ENCODE data around the gene SPOCD1. TPM values are rescaled to one million over a fixed set of nuclear protein-coding genes. Genes with fewer than 3 reads are reported as not detected.

The SPOCD1 gene
- polyA plus RNA-seq, 3 donors, result not detected

DNA sequence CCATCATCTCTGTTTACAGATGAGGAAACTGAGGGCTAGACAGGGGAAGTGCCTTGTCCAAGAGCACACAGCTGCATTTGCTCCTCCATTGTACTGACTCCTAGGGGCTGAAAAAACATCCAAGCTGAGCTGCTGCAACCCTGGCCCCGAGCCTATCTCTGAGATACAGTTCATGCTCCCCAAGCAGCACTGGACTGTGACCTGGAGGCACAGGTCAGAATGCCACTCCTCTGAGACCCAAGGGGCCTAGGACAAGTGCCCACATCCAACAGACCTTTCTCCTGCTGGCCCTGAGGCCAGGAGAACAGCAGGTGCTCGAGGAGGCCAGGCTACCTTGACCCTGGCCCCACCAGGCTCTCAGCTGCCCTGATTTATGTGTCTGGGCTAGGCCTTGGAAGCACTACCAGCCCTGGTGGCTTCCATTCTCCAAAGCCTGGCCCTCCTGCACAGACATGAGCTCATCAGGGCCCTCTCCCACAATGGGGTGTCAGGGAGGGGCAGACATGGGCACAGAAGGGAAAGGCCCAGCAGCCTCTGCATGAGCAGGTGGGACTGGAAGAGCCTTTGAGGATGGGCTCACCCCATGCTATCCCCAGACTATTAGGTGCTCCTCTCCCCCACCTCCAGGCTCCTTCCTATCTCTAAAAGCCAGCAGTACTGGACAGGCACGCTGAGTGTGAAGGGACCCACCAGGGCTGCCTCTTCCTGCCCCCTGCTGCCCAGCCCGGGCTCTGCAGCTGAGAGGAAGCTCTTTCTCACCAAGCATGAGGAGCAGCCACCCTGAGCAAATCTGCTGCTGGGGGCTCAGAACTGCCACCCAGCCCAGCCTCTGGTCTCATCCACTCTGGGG lies 70.5 kb downstream of the SPOCD1 start:
- H4K20me1 ChIP-seq (ENCODE audit: insufficient read depth, low read length), result no peaks in the 10 kb centered on the region
- H3K9ac ChIP-seq (ENCODE audit: insufficient read depth, low read length, poor library complexity, severe bottlenecking), result no peak overlapping the region
- Mint-ChIP-seq H3K4me3 (no peak overlapping the region), H3K9me3 (peaks cover 0 to 1% (median 0%) of the 10 kb centered on the region in 7 donors), H3K36me3 (no peaks in the 10 kb centered on the region), H3K27me3 (ENCODE audit: low read depth in 3 of 3) (peaks cover 8 to 21% (median 15%) of the 10 kb centered on the region in 3 donors), H3K27ac (peak overlapping the region in 1 of 7 donors; percentile 72), H3K4me1 (peaks cover 9% of the 10 kb centered on the region)
- peaks cover 0 to 2% of the 10 kb centered on the region in 2 donors for H3K4me1 ChIP-seq (ENCODE audit: control insufficient read depth in 1 of 2, insufficient read depth in 2 of 2, low read length in 2 of 2)
- no peaks in the 10 kb centered on the region for H3K9me3 ChIP-seq (replicated peaks in 1 of 2; ENCODE audit: control insufficient read depth in 1 of 2, insufficient read depth in 1 of 2, low read length in 2 of 2)
- H3K27ac ChIP-seq (ENCODE audit: low read depth in 1 of 2, low read length in 2 of 2), result no peak overlapping the region
- intact Hi-C loops (cut with micrococcal nuclease), result no loop called here
- H2AFZ ChIP-seq (ENCODE audit: insufficient read depth, low read depth, low read length, poor library complexity, severe bottlenecking), result no peak overlapping the region
- TF ChIP-seq, protein P1, sequence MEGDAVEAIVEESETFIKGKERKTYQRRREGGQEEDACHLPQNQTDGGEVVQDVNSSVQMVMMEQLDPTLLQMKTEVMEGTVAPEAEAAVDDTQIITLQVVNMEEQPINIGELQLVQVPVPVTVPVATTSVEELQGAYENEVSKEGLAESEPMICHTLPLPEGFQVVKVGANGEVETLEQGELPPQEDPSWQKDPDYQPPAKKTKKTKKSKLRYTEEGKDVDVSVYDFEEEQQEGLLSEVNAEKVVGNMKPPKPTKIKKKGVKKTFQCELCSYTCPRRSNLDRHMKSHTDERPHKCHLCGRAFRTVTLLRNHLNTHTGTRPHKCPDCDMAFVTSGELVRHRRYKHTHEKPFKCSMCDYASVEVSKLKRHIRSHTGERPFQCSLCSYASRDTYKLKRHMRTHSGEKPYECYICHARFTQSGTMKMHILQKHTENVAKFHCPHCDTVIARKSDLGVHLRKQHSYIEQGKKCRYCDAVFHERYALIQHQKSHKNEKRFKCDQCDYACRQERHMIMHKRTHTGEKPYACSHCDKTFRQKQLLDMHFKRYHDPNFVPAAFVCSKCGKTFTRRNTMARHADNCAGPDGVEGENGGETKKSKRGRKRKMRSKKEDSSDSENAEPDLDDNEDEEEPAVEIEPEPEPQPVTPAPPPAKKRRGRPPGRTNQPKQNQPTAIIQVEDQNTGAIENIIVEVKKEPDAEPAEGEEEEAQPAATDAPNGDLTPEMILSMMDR (IDR thresholded peaks at IDR 0.05), result peak; percentile 71
- peak in 2 of 3 donors; percentile 8 to 21 for DNase-seq
- WGBS (ENCODE audit: insufficient coverage), result 47% methylated on average over 3 of the region's 4 CpGs
- H3K4me2 ChIP-seq (replicated peaks; ENCODE audit: extremely low read depth, low read length, poor library complexity, severe bottlenecking), result no peak overlapping the region
- no peaks in the 10 kb centered on the region for H3K79me2 ChIP-seq (ENCODE audit: insufficient read depth, low read length)
- H3K4me3 ChIP-seq (replicated peaks in 1 of 3; ENCODE audit: low read depth in 2 of 3, low read length in 3 of 3), result no peak overlapping the region
- peaks cover 0 to 2% of the 10 kb centered on the region in 2 donors for H3K27me3 ChIP-seq (ENCODE audit: control insufficient read depth in 2 of 2, insufficient read depth in 2 of 2, low read length in 2 of 2)
- H3K36me3 ChIP-seq (replicated peaks in 1 of 2; ENCODE audit: control insufficient read depth in 1 of 2, insufficient read depth in 2 of 2, low read length in 2 of 2), result no peaks in the 10 kb centered on the region

DNA sequence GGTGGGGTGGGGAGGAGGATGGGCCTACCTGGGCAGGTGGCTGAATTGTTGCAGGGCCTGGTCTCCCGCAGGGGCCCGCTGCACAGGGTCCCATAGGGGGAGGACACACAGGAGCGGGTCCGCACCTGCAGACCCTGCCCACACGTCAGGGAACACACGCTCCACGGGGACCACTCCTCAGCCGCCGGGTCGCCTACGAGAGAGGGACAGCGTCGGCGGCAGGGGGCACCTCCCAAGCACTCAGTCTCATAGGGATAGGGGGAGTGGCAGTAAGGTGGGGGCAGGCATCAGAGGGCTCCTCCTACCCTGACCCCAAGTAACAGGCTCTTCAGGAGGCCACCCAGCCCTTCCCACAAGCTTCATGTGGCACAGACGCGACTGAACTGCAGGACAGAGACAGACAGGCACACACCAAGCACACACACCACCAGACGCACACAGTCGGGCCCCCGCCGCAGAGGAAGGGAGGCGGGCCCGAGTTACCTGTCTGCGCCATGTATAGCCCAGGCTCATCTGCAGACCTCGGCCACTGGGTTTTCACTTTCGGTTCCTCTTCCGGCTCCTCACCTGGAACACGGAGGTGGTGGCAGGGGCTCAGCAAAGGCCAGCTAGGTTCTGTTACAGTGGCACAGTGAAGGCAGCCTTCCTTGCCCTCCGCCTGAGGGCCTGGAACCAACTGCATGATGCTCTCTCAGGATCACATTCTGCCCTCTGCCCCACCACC lies 71.5 kb downstream of the SPOCD1 start:
- H3K27me3 ChIP-seq (ENCODE audit: control insufficient read depth in 2 of 2, insufficient read depth in 2 of 2, low read length in 2 of 2), result no peaks in the 10 kb centered on the region
- H3K36me3 ChIP-seq (replicated peaks in 1 of 2; ENCODE audit: control insufficient read depth in 1 of 2, insufficient read depth in 2 of 2, low read length in 2 of 2), result no peaks in the 10 kb centered on the region
- Mint-ChIP-seq H3K4me3 (no peak overlapping the region), H3K27ac (no peak overlapping the region), H3K4me1 (peaks cover 8% of the 10 kb centered on the region), H3K27me3 (ENCODE audit: low read depth in 3 of 3) (peaks cover 4 to 20% (median 18%) of the 10 kb centered on the region in 3 donors), H3K36me3 (no peaks in the 10 kb centered on the region), H3K9me3 (peaks cover 0 to 1% (median 0%) of the 10 kb centered on the region in 7 donors)
- no peaks in the 10 kb centered on the region for H3K9me3 ChIP-seq (replicated peaks in 1 of 2; ENCODE audit: control insufficient read depth in 1 of 2, insufficient read depth in 1 of 2, low read length in 2 of 2)
- H3K27ac ChIP-seq (ENCODE audit: low read depth in 1 of 2, low read length in 2 of 2), result no peak overlapping the region
- TF ChIP-seq, protein P1 (IDR thresholded peaks at IDR 0.05), result no peak
- H3K4me3 ChIP-seq (replicated peaks in 1 of 3; ENCODE audit: low read depth in 2 of 3, low read length in 3 of 3), result no peak overlapping the region
- H3K4me1 ChIP-seq (ENCODE audit: control insufficient read depth in 1 of 2, insufficient read depth in 2 of 2, low read length in 2 of 2), result no peaks in the 10 kb centered on the region
- H3K4me2 ChIP-seq (replicated peaks; ENCODE audit: extremely low read depth, low read length, poor library complexity, severe bottlenecking), result no peak overlapping the region
- intact Hi-C loops (cut with micrococcal nuclease), result no loop called here
- no peaks in the 10 kb centered on the region for H3K79me2 ChIP-seq (ENCODE audit: insufficient read depth, low read length)
- no peaks in the 10 kb centered on the region for H4K20me1 ChIP-seq (ENCODE audit: insufficient read depth, low read length)
- DNase-seq, result no peak
- H2AFZ ChIP-seq (ENCODE audit: insufficient read depth, low read depth, low read length, poor library complexity, severe bottlenecking), result no peak overlapping the region
- H3K9ac ChIP-seq (ENCODE audit: insufficient read depth, low read length, poor library complexity, severe bottlenecking), result no peak overlapping the region
- 91% methylated on average over 17 of the region's 28 CpGs for WGBS (ENCODE audit: insufficient coverage)

Measured in CD14-positive monocyte (primary cell).